HG03520 (cell line): Measurements from ENCODE around the gene AGAP1.

Source experiments
- ATAC-seq: cut with Tn5 transposase; IDR thresholded peaks from one replicate; pipeline ENCODE4 v1.9.1; 2021; ENCODE audit warnings: mild to moderate bottlenecking, moderate library complexity; ENCODE audit not compliant: unreplicated experiment

AGAP1 gene

GRCh38 chr2:235605312-235606003, 111.6 kb downstream of the AGAP1 start:
- no peak for ATAC-seq

- ATAC-seq: no peak
Observed at GRCh38 chr2:235606004-235606715, 112.3 kb downstream of the AGAP1 start.

GRCh38 chr2:235607546-235608199, 113.8 kb downstream of the AGAP1 start:
- no peak for ATAC-seq

- ATAC-seq: no peak
Observed at GRCh38 chr2:235608200-235608887, 114.5 kb downstream of the AGAP1 start.

- ATAC-seq: no peak
Observed at GRCh38 chr2:235609321-235609720, 115.5 kb downstream of the AGAP1 start.

GRCh38 chr2:235609746-235610145, 115.9 kb downstream of the AGAP1 start:
- ATAC-seq: no peak

GRCh38 chr2:235610696-235611257, 116.9 kb downstream of the AGAP1 start:
- ATAC-seq: no peak

- no peak for ATAC-seq
Observed at GRCh38 chr2:235611349-235611748, 117.5 kb downstream of the AGAP1 start.

GRCh38 chr2:235611756-235612155, 117.9 kb downstream of the AGAP1 start:
- no peak for ATAC-seq

- ATAC-seq: no peak
Observed at GRCh38 chr2:235612181-235612950, 118.5 kb downstream of the AGAP1 start.

- no peak for ATAC-seq
Observed at GRCh38 chr2:235613649-235614048, 119.8 kb downstream of the AGAP1 start.

GRCh38 chr2:235614176-235614860, 120.5 kb downstream of the AGAP1 start:
- no peak for ATAC-seq

GRCh38 chr2:235614900-235615712, 121.3 kb downstream of the AGAP1 start:
- ATAC-seq: no peak

- no peak for ATAC-seq
Observed at GRCh38 chr2:235616885-235617284, 123.0 kb downstream of the AGAP1 start.

GRCh38 chr2:235618039-235618438, 124.2 kb downstream of the AGAP1 start:
- ATAC-seq: no peak

- ATAC-seq: no peak
Observed at GRCh38 chr2:235619544-235619943, 125.7 kb downstream of the AGAP1 start.

GRCh38 chr2:235621736-235622135, 127.9 kb downstream of the AGAP1 start:
- no peak for ATAC-seq

- no peak for ATAC-seq
Observed at GRCh38 chr2:235623111-235623510, 129.3 kb downstream of the AGAP1 start.

GRCh38 chr2:235623752-235624151, 129.9 kb downstream of the AGAP1 start:
- no peak for ATAC-seq
